CD4-positive, alpha-beta T cell treated with Interleukin-21 for 1 hour (primary cell): Measurements from ENCODE around the gene CCNY.
"Not testable (repeated sequence)": the region's sequence is repeated elsewhere in the genome, so short reads cannot be mapped to it uniquely, and the experiment has no call there.

Experiments used
- DNase-seq: peaks from one replicate; pipeline ENCODE4 v3.0.0-alpha.2; 2020

CCNY gene

DNA sequence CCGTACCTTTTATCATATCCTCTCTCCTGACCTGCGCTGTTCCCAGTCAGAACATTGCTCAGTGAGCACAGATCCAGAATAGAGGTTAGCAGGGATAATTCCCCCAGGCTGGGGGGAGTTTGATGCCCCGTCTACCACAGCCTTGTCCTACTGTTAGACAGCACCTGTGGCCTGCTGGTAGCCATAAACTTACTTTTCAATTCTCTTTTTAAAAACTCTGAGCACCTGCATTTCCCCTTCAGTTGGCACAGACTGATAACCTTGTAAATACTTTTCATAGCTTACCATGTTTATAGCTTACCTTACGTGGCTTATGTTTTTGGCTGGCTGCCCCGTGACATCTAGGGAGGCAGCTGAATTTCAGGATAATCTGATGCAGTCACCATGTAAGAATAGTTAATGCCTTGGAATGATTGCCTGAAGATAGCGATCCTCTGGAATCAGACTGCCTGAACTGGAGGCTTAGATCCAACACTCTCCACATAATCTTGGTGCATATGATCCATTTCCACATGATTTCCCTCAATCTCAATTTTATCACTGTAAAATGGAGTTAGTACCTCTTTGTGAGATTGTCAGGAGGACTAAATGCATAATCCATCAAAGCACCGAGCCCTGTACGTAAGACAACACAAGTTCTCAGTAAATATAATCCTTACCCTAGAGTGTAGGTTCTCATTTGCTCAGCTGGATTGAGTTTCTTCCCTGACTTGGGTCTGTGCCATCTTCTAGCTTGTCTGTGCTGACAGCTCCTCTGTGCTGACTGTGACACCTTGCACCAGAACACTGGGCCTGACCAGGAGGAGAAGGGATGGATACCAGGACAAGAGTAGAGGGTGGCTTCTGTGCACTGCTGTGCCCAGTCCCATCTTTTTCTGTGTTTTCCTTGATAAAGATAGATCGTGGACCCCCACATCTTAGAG, 157.1 kb downstream of the CCNY start:
- DNase-seq, result no peak

DNA sequence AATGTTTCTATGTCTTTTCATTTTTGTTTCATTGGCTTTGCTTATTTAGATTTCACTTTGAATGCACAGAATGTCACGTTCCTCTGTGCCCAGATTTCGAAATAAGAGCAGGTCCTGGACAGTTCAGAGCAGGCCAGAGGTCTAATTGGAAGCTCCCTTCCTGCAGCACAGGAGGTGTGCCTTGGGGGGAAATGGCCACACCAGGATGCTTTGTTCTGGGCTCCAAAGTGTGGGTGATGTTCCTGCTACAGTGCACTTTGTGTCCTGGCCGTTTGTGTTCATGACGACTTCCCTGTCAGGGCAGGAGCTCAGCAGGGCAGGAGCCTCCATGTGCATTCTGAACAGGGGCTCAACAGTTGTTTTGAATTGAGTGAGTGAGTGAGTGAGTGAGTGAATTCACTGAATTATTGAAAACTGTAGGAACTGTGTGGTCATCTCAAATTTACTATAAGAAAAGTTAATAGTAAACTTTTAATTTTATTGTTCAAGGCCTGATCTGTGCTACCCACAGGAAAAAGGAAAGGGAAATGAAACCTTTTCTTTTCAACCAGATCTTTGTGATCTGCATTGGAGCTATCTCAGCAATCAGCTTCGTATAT, 159.3 kb downstream of the CCNY start:
- no peak for DNase-seq

DNA sequence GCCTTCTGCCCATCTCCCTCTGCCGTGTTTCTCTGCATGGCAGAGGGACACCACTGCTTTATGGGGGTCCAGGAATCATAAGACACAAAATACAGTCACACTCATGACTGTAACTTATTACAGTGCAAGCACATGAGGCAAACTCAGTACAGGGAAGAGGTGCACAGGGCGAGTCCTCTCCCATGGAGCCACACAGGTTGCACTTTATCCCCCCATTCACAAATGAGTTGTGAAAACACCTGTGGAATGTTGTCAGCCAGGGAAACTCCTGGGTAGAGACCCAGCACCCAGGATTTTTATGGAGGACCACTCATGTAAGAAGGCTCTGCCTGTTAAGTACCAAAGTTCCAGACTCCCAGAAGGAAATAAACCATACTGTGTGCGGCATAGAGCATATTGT, 161.6 kb downstream of the CCNY start:
- DNase-seq, result no peak

GRCh38 chr10:35498693-35499092, 162.4 kb downstream of the CCNY start:
- no peak for DNase-seq

GRCh38 chr10:35501923-35502322, 165.6 kb downstream of the CCNY start:
- no peak for DNase-seq

DNA sequence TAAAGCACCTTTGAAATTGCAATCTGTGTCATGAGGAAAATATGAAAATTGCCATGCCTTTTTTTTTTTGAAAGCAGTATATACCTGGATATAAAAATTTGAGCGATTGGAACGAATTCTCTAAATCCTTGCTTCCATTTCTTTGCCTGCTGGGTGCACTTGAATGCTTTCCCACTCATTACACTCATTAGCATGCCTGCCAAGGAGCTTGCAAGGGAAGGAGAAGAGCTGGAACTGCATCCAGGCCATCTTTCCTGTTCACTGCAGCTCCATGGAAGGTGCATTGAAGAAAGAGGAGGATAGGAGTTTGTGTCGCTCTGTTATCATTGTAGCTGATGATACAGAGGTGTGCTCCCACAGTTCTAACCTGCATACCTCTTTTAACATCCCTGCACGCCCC, 166.4 kb downstream of the CCNY start:
- no peak for DNase-seq

- no peak for DNase-seq
These were observed 167.3 kb downstream of the CCNY start for GRCh38 chr10:35503578-35503977.

GRCh38 chr10:35504132-35504531, 167.8 kb downstream of the CCNY start:
- DNase-seq, result no peak

DNA sequence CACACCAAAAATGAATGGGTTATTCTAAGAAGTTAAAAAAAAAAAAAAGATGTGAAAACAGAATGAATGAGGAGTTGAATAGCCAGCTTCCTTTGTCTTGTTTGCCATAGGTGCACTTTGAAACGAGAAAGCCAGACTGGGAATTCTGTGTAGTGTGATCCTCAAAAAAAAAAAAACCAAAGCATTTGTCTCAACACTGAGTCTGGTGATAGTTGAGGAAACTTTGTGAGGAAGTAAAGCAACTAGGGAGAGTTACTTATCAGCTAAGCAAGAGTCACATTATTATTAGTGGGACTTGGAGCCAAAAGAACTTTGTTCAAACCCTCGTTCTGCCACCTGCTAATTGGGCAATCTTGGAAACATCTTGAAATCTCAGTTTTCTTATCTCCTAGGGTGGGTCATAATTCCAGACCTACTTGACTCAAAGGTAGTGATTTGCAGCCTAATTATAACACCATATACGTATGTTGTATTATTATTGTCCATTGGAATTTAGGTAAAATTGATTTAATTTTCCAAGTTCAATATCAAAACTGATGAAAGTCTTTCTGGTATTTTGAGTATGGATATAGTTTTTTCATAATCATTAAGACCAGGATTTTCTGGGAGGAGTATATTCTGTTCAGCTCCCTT, 169.0 kb downstream of the CCNY start:
- DNase-seq, result no peak

- no peak for DNase-seq
These were observed 170.4 kb downstream of the CCNY start for GRCh38 chr10:35506741-35507140.

DNA sequence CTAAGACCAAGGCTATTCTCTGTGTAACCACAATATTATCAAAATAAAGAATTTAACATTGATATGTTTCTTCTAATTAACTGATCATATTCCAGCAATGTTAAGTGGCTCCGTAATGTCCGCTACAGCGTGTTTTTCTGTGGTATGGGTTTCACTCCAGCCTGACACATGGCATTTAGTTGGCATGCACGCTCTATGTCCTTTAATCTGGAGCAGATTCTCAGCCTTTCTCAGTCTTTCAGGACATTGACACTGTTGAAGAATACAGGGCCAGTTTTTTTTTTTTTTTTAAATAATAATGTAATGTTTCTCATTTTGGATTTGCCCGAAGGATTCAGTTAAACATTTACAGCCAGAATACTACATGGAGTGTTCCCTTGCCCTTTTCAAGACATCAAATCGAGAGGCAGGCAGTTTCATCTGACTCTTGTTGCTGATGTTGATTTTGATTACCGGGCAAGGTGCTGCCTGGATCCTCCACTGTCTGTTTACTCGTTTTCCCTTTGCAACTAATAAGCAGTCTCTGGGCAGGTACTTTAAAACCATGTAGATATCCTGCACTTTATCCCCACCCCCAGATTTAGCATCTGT, 171.3 kb downstream of the CCNY start:
- DNase-seq, result no peak

- DNase-seq, result no peak
These were observed 172.3 kb downstream of the CCNY start for GRCh38 chr10:35508647-35509046.

GRCh38 chr10:35510891-35511290, 174.6 kb downstream of the CCNY start:
- DNase-seq, result no peak

GRCh38 chr10:35511647-35512046, 175.3 kb downstream of the CCNY start:
- DNase-seq, result no peak

DNA sequence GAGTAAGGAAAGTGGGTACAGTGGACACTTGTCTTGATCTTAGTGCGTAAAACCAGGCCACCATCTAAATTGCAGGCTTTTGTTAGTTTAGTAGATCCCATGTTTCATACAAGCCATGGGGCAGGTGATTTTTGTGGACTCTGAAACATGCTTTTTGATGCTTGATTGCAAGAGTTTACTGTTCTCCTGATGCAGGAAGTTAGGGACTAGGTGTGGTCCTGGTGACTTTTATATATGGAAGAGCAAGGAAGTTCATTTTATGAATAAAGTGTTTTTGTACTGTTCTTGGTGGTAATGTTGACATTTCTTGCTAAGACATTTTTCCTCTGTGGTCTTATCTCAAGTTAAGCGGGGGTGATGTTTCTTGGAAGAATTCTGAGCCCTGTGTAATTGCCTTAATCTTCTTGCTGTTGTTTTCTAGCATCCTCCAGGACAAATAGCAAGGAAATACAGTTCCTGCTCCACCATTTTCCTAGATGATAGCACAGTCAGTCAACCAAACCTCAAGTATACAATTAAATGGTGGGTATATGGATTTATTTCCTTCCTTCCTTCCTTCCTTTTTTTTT, 179.9 kb downstream of the CCNY start:
- DNase-seq, result no peak

- no peak for DNase-seq
These were observed 181.3 kb downstream of the CCNY start for GRCh38 chr10:35517431-35518181.

DNA sequence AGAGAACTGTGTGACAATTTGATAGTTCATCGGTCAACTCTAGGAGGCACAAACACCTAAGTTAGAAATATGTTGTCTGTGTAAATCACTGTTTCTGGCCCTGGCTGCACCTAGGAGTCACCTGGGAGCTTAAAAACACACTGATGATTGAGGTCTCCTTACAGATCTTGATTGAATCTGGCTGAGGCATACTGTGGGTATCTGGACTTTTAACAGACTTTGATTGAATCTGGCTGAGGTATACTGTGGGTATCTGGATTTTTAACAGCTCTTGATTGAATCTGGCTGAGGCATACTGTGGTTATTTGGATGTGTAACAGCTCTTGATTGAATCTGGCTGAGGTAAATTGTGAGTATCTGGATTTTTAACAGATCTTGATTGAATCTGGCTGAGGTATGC, 181.9 kb downstream of the CCNY start:
- not testable (repeated sequence) for DNase-seq

- DNase-seq, result no peak
These were observed 184.7 kb downstream of the CCNY start for GRCh38 chr10:35520996-35521395.

DNA sequence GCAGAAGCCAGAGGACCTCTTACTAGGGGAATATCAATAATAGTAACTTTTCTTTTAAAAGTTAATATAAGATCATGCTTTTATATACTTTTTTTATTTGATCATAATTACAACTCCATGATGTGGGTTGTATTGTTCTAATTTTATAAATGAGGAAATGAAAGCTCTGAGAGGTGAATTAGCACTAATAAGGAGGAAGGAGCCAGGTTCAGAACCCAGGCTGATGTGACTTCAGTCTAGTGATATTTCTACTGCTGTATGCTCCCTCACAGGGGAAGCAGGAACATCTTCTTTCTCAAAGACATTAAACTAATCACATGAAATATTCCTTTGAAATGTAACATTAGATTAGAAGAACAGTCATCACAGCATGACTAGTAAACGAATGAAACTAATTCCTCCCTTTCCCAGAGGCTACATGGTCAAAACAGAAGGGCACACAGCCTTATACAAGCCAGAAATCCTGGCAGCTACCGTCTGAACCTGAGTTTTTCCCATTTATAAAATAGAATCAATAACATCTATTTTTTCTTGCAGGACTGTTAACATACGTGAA, 187.4 kb downstream of the CCNY start:
- no peak for DNase-seq

- no peak for DNase-seq
These were observed 190.4 kb downstream of the CCNY start for GRCh38 chr10:35526746-35527145.

DNA sequence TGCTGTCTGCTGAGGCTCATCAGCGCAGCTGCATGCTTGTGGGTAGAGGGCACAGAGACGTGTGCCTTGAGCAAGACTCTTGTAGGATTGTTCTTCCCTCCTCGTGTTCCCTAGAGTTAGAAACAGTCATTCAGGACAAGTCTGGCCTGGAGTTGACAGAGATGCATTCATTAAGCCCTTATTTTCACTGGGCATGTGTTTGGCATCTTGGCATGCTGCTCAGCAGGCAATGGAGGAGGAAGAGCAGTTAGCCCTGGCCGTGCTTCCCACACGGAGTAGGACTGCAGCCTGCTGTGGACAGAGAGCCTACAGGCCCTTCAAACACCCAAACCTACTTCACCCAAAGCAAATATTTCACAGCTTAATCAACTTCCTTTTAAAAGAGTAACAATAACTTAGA, 195.8 kb downstream of the CCNY start:
- DNase-seq, result no peak

- no peak for DNase-seq
These were observed 197.3 kb downstream of the CCNY start for GRCh38 chr10:35533565-35533964.
